Kidney (tissue), 14 donors: Measurements from ENCODE around the gene RBM39. TPM values are rescaled to one million over a fixed set of nuclear protein-coding genes. Genes with fewer than 3 reads are reported as not detected.
A peak's percentile ranks its signal among the peaks of the same experiment; 100 is the strongest.
"Not testable (repeated sequence)": the region's sequence is repeated elsewhere in the genome, so short reads cannot be mapped to it uniquely, and the experiment has no call there.

ENCODE experiments used
- DNase-seq, 5 donors: peaks; one replicate each; pipeline ENCODE4 v3.0.0-alpha.2; 2013 to 2020
- FAIRE-seq: peaks from 2 replicates; lab custom pipeline; 2012; peaks lifted over from hg19 to GRCh38; lab: Jason Lieb, UNC
- H3K27ac ChIP-seq, 2 donors: one replicate each; pipeline ENCODE4 v1.7.0; 2013; ENCODE audit warnings: low read depth in 2 of 2, low read length in 2 of 2, inconsistent platforms in 1 of 2
- H3K27me3 ChIP-seq: one replicate; pipeline ENCODE4 v1.7.1; 2013; ENCODE audit warnings: low read length, inconsistent platforms; ENCODE audit not compliant: control insufficient read depth, insufficient read depth
- H3K36me3 ChIP-seq, 3 donors: one replicate each; pipeline versions ENCODE4 v1.7.0 to v1.7.1; 2013; ENCODE audit warnings: low read length in 3 of 3, control low read depth in 1 of 3, inconsistent platforms in 1 of 3; ENCODE audit not compliant: insufficient read depth in 3 of 3, control insufficient read depth in 2 of 3
- H3K4me1 ChIP-seq, 3 donors: one replicate each; pipeline versions ENCODE4 v1.7.0 to v1.7.1; 2013; ENCODE audit warnings: low read length in 3 of 3, inconsistent platforms in 1 of 3, low read depth in 1 of 3; ENCODE audit not compliant: control insufficient read depth in 2 of 3, insufficient read depth in 2 of 3
- H3K4me3 ChIP-seq, 3 donors: one replicate each; pipeline versions ENCODE4 v1.7.0 to v1.8.1; 2013; ENCODE audit warnings: low read length in 3 of 3, control low read depth in 1 of 3, inconsistent platforms in 1 of 3
- H3K9ac ChIP-seq, 3 donors: one replicate each; pipeline versions ENCODE4 v1.7.0 to v1.7.1; 2013; ENCODE audit warnings: low read length in 3 of 3, control low read depth in 1 of 3, inconsistent platforms in 1 of 3
- H3K9me3 ChIP-seq, 3 donors: one replicate each; pipeline versions ENCODE4 v1.7.0 to v1.7.1; 2013; ENCODE audit warnings: low read length in 3 of 3, control low read depth in 1 of 3, inconsistent platforms in 1 of 3; ENCODE audit not compliant: control insufficient read depth in 2 of 3, insufficient read depth in 1 of 3
- intact Hi-C: fragments of 100-400 bp; cut with DNase I; formaldehyde crosslinking; loops from one replicate; pipeline ENCODE4 v1.11.1; 2022
- polyA plus RNA-seq: library from polyadenylated mRNA; stranded (reverse); fragments of 350-450 nt; fragmentation: Illumina TruSeq; extraction: RNeasy Lipid Tissue Mini Kit (QIAGEN cat#74804); gene quantifications from one replicate; pipeline ENCODE4 v1.2.3, GENCODE V29; 2014; ENCODE audit warnings: low read depth, low replicate concordance; ENCODE audit not compliant: insufficient read depth
- total RNA-seq: library from RNA; stranded (reverse); fragmentation: NEBNext Ultra II Directional; extraction: Animal tissue kit (Norgen Biotek cat#: 25700); gene quantifications from one replicate; pipeline ENCODE4 v1.2.1, GENCODE V29; 2021
- TF ChIP-seq, protein P1 (sequence below): IDR thresholded peaks from 3 replicates; pipeline ENCODE4 v1.5.1; 2012; ENCODE audit warnings: mild to moderate bottlenecking, moderate library complexity, borderline replicate concordance; ENCODE audit not compliant: insufficient read depth; ENCODE audit errors: extremely low read depth
- donor health status: control.
- donor health status: control.
- donor health status: control.
- donor health status: control.
- donor health status: control.
- donor health status: DM: yes; HTN: yes; CAD: no.
- donor health status: Normal renal cell carcinoma (clear cell type).

Gene RBM39
- total and polyA plus RNA-seq, 2 donors from 2014 or later: 148 to 304 TPM

DNA sequence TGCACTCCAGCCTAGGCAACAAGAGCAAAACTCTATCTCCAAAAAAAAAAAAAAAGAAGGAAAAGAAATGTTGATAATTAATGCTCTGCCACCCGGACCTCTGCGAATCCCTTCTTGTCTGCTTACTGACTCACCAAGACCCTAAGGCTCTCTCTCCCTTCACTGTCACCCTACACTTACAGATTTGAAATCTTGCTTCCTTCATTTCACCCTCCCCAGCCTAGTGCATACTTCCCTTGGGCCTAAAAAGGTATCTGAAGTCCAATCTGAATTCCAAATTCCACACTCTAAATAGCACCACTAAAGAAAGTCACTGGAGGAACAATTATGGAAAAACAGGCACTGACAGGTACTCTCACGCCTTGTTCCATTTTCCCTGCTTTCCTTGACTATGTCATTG lies 20.4 kb upstream of the RBM39 start:
- Histone ChIP-seq H3K9ac (no peak overlapping the region), H3K36me3 (no peaks in the 10 kb centered on the region), H3K27ac (no peak overlapping the region), H3K27me3 (no peaks in the 10 kb centered on the region), H3K4me1 (no peaks in the 10 kb centered on the region), H3K4me3 (no peak overlapping the region), H3K9me3 (no peaks in the 10 kb centered on the region)
- DNase-seq: no peak
- intact Hi-C loops: no loop called here
- no peak for FAIRE-seq
- TF ChIP-seq, protein P1, sequence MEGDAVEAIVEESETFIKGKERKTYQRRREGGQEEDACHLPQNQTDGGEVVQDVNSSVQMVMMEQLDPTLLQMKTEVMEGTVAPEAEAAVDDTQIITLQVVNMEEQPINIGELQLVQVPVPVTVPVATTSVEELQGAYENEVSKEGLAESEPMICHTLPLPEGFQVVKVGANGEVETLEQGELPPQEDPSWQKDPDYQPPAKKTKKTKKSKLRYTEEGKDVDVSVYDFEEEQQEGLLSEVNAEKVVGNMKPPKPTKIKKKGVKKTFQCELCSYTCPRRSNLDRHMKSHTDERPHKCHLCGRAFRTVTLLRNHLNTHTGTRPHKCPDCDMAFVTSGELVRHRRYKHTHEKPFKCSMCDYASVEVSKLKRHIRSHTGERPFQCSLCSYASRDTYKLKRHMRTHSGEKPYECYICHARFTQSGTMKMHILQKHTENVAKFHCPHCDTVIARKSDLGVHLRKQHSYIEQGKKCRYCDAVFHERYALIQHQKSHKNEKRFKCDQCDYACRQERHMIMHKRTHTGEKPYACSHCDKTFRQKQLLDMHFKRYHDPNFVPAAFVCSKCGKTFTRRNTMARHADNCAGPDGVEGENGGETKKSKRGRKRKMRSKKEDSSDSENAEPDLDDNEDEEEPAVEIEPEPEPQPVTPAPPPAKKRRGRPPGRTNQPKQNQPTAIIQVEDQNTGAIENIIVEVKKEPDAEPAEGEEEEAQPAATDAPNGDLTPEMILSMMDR: no peak

DNA sequence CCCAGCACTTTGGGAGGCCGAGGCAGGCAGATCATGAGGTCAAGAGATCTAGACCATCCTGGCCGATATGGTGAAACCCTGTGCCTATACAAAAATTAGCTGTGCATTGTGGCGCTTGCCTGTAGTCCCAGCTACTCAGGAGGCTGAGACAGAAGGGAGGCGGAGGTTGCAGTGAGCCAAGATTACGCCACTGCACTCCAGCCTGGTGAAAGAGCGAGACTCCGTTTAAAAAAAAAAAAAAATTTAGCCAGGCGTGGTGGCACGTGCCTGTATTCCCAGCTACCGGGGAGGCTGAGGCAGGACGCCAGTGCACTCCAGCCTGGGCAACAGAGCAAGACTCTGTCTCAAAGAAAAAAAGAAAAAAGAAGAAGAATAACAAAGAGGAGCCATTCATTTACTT lies 19.5 kb upstream of the RBM39 start:
- H3K36me3 ChIP-seq, H3K4me1 ChIP-seq, H3K4me3 ChIP-seq, H3K9ac ChIP-seq, FAIRE-seq, H3K9me3 ChIP-seq, intact Hi-C loops, DNase-seq, H3K27ac ChIP-seq, H3K27me3 ChIP-seq: not testable (repeated sequence)

DNA sequence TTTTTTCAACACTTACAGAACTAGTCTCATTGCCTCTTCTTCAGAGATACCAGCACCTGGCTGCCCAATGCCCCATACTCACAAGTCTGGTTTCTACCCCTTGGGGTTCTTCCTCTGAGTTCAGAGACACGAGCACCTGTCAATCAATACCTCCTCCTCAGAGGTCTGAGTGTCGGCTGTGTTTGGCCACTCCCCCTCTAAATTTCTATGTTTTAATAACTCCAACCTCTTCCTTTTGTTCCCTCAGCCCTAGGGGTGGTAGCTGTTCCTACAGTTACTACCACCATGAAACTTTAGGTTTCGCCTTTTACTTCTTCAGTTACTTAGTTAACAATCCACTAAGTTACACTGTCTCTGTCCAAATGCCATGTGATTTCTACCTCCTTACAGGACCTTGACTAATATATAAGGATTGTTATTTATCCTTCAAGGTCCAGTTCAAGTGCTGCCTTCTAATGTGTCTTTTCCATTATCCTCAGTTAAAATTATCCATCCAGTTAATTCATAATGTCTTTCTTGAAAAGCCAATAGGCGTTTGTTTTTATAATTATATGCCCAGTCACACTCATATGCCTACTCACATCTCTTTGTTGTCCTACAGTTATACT lies 15.1 kb upstream of the RBM39 start:
- Histone ChIP-seq H3K36me3 (no peaks in the 10 kb centered on the region), H3K4me1 (no peaks in the 10 kb centered on the region), H3K4me3 (no peak overlapping the region), H3K27ac (no peak overlapping the region), H3K27me3 (no peaks in the 10 kb centered on the region), H3K9ac (no peak overlapping the region), H3K9me3 (no peaks in the 10 kb centered on the region)
- intact Hi-C loops: no loop called here
- peak in 1 of 5 donors; percentile 24 for DNase-seq
- TF ChIP-seq, protein P1: no peak
- FAIRE-seq: no peak

DNA sequence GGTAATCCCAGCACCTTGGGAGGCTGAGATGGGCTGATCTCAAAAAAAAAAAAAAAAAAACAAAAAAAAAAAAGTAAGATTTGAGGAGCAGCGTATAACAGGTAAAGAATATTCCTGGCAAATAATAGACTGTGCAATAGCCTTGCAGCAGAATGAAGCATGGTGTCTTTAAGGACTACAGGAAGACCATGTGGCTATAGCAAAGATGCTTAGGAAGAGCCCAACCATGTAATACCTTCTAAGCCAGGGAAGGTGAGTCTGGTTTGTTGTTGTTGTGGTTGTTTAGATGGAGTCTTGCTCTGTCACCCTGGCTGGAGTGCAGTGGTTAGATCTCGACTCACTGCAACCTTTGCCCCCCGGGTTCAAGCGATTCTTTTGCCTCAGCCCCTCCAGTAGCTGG lies 14.3 kb upstream of the RBM39 start:
- no peak overlapping the region for H3K9ac ChIP-seq
- DNase-seq: no peak
- no peaks in the 10 kb centered on the region for H3K27me3 ChIP-seq
- no peak overlapping the region for H3K4me3 ChIP-seq
- H3K27ac ChIP-seq: no peak overlapping the region
- TF ChIP-seq, protein P1: no peak
- H3K9me3 ChIP-seq: no peaks in the 10 kb centered on the region
- intact Hi-C loops: no loop called here
- H3K36me3 ChIP-seq: no peaks in the 10 kb centered on the region
- no peaks in the 10 kb centered on the region for H3K4me1 ChIP-seq
- FAIRE-seq: no peak
